IPS DF 19.7 (cell line): ENCODE results near the gene EXOSC5.
"Not testable (repeated sequence)": the region's sequence is repeated elsewhere in the genome, so short reads cannot be mapped to it uniquely, and the experiment has no call there.

Experiments
- DNase-seq: peaks from one replicate; pipeline ENCODE4 v3.0.0-alpha.2; 2013; ENCODE audit warnings: low read depth, low spot score

EXOSC5 gene

GRCh38 chr19:41426116-41426841, 29.1 kb upstream of the EXOSC5 start:
- no peak for DNase-seq

GRCh38 chr19:41425174-41426115, 28.3 kb upstream of the EXOSC5 start:
- no peak for DNase-seq

GRCh38 chr19:41424335-41425173, 27.4 kb upstream of the EXOSC5 start:
- no peak for DNase-seq

- no peak for DNase-seq
These were observed 25.8 kb upstream of the EXOSC5 start for GRCh38 chr19:41422955-41423354.

- DNase-seq = no peak
These were observed 25.3 kb upstream of the EXOSC5 start for GRCh38 chr19:41422456-41422855.

GRCh38 chr19:41421973-41422372, 24.8 kb upstream of the EXOSC5 start:
- DNase-seq = no peak

GRCh38 chr19:41421314-41421713, 24.2 kb upstream of the EXOSC5 start:
- no peak for DNase-seq

GRCh38 chr19:41420101-41420880, 23.1 kb upstream of the EXOSC5 start:
- no peak for DNase-seq

GRCh38 chr19:41416194-41416674, 19.1 kb upstream of the EXOSC5 start:
- DNase-seq = no peak

GRCh38 chr19:41415154-41415571, 18.0 kb upstream of the EXOSC5 start:
- no peak for DNase-seq

GRCh38 chr19:41414461-41414860, 17.3 kb upstream of the EXOSC5 start:
- DNase-seq = no peak

GRCh38 chr19:41413947-41414346, 16.8 kb upstream of the EXOSC5 start:
- no peak for DNase-seq

- DNase-seq = no peak
These were observed 15.8 kb upstream of the EXOSC5 start for GRCh38 chr19:41412953-41413352.

GRCh38 chr19:41411968-41412265, 14.8 kb upstream of the EXOSC5 start:
- no peak for DNase-seq

GRCh38 chr19:41411100-41411967, 14.2 kb upstream of the EXOSC5 start:
- DNase-seq = no peak

GRCh38 chr19:41410336-41411054, 13.3 kb upstream of the EXOSC5 start:
- no peak for DNase-seq

GRCh38 chr19:41409288-41409687, 12.1 kb upstream of the EXOSC5 start:
- DNase-seq = no peak

GRCh38 chr19:41408846-41409245, 11.7 kb upstream of the EXOSC5 start:
- not testable (repeated sequence) for DNase-seq

GRCh38 chr19:41408256-41408655, 11.1 kb upstream of the EXOSC5 start:
- DNase-seq = no peak
